WI38 (cell line): Measurements from ENCODE around the gene CCK.

Experiments
- H3K4me3 ChIP-seq: 2 replicates; pipeline ENCODE4 v1.5.1; 2011; ENCODE audit warnings: low read depth, mild to moderate bottlenecking, control low read depth, low read length
- TF ChIP-seq, protein P1 (sequence below): IDR thresholded peaks from 2 replicates; pipeline ENCODE4 v1.5.1; 2012; ENCODE audit warnings: low read depth, mild to moderate bottlenecking, control low read depth, low read length

CCK gene

DNA sequence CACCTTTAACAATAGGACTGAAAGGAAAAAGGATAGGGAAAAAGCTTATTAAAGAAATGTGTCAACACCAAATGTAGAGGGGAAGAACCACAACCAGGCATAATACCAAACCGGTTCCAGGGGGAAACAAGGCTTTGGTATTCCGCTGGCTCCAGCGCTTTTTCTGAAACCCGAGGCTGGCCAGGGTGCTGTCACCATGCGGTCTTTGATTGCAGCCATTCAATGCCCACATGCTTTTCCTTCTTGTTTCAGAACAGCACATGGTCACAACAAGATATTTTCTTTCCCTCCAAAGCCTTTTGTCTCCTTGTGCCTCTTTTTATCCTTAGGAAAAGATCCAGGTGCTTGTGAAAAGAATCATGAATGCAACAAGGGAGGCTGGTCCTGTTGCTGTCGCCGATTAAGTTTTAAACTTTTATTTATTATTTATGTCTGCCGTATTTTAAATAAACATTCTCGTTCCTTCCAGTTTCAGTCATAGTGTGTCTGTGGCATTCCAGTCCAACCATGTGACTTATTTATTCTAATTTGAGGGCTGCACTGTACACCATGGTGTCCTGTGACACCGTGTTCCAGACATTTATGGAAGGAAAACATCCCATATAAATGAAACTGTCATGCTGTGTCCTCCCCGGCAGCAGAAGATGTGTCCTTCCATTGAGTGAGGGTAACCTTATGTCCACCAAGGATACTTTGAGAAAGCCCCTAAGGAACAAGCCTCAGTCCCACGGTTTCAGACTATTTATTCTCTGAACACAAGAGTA is 41.1 kb downstream of the CCK start:
- H3K4me3 ChIP-seq, result no peak overlapping the region
- TF ChIP-seq, protein P1, sequence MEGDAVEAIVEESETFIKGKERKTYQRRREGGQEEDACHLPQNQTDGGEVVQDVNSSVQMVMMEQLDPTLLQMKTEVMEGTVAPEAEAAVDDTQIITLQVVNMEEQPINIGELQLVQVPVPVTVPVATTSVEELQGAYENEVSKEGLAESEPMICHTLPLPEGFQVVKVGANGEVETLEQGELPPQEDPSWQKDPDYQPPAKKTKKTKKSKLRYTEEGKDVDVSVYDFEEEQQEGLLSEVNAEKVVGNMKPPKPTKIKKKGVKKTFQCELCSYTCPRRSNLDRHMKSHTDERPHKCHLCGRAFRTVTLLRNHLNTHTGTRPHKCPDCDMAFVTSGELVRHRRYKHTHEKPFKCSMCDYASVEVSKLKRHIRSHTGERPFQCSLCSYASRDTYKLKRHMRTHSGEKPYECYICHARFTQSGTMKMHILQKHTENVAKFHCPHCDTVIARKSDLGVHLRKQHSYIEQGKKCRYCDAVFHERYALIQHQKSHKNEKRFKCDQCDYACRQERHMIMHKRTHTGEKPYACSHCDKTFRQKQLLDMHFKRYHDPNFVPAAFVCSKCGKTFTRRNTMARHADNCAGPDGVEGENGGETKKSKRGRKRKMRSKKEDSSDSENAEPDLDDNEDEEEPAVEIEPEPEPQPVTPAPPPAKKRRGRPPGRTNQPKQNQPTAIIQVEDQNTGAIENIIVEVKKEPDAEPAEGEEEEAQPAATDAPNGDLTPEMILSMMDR, result no peak

DNA sequence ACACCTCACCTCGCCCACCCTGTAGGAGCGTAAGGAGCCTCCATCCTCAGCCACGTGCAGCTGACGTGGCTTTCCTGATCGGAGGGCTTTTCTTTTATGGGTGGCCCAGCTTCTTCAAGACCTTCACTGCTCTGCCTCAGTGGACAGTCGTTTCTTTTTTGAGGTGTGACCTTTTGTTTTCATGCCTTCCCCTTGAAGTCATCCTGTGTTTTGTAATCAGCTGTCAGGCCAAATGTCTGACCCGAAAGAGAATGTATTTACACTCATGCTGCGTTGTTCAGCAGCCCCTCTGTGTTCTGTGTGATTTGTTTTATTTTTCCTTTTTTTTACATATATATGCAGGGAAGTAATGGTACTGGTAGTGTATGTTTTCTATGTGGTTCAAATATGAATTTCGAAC is 41.8 kb downstream of the CCK start:
- TF ChIP-seq, protein P1, result no peak
- H3K4me3 ChIP-seq, result no peak overlapping the region

DNA sequence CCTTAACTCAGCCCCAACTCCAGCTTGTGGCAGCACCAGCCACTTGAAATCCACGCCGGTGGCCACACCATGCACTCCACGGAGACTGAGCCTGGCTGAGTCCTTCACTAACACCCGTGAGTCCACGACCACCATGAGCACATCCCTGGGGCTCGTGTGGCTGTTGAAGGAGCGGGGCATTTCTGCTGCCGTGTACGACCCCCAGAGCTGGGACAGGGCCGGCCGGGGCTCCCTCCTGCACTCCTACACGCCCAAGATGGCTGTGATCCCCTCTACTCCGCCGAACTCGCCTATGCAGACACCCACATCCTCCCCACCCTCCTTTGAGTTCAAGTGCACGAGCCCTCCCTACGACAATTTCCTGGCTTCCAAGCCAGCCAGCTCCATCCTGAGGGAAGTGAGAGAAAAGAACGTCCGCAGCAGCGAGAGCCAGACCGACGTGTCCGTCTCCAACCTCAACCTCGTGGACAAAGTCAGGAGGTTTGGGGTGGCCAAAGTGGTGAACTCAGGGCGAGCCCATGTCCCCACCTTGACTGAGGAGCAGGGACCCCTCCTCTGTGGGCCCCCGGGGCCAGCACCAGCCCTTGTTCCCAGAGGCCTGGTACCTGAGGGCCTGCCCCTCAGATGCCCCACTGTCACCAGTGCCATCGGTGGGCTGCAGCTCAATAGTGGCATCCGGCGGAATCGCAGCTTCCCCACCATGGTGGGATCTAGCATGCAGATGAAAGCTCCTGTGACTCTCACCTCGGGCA is 42.9 kb downstream of the CCK start:
- H3K4me3 ChIP-seq, result no peak overlapping the region
- TF ChIP-seq, protein P1, result no peak

DNA sequence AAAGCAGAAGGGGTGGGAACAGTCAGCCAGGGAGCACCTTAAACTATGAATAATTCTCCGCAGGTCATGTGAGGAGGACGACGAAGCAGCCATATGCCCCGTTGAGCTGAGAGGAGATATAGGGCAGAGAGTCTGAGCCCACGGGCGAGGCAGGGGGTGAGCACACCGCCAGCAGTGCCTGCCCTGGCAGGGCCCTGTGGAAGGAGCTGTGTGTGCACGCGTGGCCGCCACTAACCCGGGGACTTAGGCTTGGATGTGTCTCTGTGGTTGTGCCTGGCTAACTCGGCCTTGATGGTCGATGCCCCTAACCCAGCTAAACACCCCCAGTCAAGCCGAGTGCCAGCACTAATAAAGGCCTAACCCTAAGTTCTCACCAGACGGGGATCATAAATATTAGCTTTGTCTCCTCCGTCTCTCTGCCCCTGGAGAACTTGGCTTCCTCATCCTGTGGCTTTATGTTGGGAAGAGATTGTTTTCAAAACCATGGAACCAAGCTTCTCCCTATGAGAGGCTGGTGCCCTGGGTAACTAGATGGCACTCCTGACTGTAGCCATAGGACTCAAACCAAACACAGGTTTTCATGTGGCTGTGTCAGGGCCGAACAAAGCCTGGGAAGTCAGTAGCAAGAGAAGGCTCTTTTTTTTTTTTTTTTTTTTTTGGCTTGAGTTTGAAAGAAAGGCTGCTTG is 45.4 kb downstream of the CCK start:
- TF ChIP-seq, protein P1, result no peak
- H3K4me3 ChIP-seq, result no peak overlapping the region

DNA sequence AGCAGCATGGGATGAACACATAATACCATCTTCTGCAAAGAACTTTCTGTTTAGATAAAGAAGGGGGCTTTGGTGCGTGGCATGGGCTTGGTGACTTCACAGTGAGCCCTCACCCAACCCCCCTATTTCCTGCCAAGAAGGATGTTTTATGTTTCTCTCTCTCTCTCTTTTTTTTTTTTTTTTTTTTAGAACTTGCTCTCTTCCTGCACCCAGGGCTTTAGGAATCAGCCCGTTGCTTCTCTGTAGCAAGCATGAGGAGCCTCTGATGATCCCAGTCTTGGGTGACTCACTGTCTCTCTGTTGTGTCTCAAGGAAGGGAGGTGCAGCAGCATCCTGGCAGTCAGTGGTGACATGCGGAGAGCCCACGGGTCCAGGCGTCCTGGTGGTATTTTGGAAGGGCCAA is 49.1 kb downstream of the CCK start:
- H3K4me3 ChIP-seq, result no peak overlapping the region
- TF ChIP-seq, protein P1, result no peak

DNA sequence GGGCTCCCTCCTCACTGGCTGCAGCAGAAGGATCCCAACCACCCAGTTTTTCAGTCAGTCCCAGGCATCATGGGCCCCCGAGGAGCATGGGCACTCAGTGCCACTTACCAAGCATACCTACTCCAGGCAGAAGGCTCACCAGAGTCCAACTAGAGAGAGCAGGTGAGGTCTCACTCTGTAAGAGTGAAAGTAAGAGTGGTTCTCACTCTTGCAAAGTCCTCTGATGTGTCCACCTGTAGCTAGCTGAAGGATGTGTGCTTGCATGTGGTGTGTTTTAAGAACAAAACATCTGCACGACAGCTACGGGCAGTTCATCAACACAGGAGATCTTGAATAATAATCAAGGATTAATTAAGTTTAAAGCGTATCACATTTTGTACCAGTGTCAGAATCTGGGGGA is 49.7 kb downstream of the CCK start:
- TF ChIP-seq, protein P1, result no peak
- no peak overlapping the region for H3K4me3 ChIP-seq
